Effector memory CD8-positive, alpha-beta T cell (primary cell): ENCODE measurements around the gene SCN1A.
"Not testable (repeated sequence)": the region's sequence is repeated elsewhere in the genome, so short reads cannot be mapped to it uniquely, and the experiment has no call there.

ENCODE experiments used
- ATAC-seq: fragments of 150-1000 bp; cut with Tn5 transposase; replicated peaks from 2 replicates; pipeline ENCODE4 v1.10.0; 2021; ENCODE audit warnings: mild to moderate bottlenecking, moderate library complexity
- DNase-seq, 3 experiments: peaks; one replicate each; pipeline ENCODE4 v3.0.0; 2021
- H3K27ac Mint-ChIP-seq, 2 donors: one replicate each; pipeline ENCODE4 v1.8.0; 2022; ENCODE audit warnings: mild to moderate bottlenecking in 2 of 2, mixed read lengths in 2 of 2, moderate library complexity in 2 of 2
- H3K27me3 Mint-ChIP-seq, 2 donors: one replicate each; pipeline ENCODE4 v1.8.0; 2022; ENCODE audit warnings: mixed read lengths in 2 of 2
- H3K36me3 Mint-ChIP-seq: one replicate; pipeline ENCODE4 v1.8.0; 2022; ENCODE audit warnings: mild to moderate bottlenecking, moderate library complexity, mixed read lengths; ENCODE audit not compliant: insufficient read depth
- H3K4me1 Mint-ChIP-seq, 2 donors: one replicate each; pipeline ENCODE4 v1.8.0; 2022; ENCODE audit warnings: low read depth in 2 of 2, mixed read lengths in 2 of 2
- H3K4me3 Mint-ChIP-seq, 2 donors: one replicate each; pipeline ENCODE4 v1.8.0; 2022; ENCODE audit warnings: mild to moderate bottlenecking in 2 of 2, mixed read lengths in 2 of 2, moderate library complexity in 2 of 2
- H3K9me3 Mint-ChIP-seq, 2 donors: one replicate each; pipeline ENCODE4 v1.8.0; 2022; ENCODE audit warnings: mixed read lengths in 2 of 2

Gene SCN1A

DNA sequence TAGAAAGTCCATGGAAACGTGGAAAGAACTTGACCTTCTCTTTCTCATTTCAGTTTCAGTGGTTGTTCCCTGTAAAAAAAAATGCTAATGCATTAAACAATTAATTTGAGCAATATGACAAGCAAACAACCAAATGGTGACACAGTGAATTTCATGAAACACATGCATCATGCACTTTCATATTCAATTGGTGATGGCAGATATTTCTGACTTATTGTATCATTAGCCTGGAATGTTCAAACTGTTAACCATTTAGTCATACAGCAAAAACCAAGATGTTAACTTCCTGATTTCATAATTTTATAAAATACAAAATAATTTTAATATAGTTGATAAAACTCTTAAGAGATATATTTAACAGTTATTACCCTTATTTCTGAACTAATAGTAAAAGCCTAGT, 85.5 kb downstream of the SCN1A start:
- Mint-ChIP-seq H3K27me3 (peaks cover 0 to 6% of the 10 kb centered on the region in 2 donors), H3K9me3 (peaks cover 0 to 2% of the 10 kb centered on the region in 2 donors), H3K36me3 (peaks cover 2% of the 10 kb centered on the region), H3K27ac (no peak overlapping the region), H3K4me3 (no peak overlapping the region), H3K4me1 (no peaks in the 10 kb centered on the region)
- ATAC-seq (no peak), DNase-seq (no peak)

DNA sequence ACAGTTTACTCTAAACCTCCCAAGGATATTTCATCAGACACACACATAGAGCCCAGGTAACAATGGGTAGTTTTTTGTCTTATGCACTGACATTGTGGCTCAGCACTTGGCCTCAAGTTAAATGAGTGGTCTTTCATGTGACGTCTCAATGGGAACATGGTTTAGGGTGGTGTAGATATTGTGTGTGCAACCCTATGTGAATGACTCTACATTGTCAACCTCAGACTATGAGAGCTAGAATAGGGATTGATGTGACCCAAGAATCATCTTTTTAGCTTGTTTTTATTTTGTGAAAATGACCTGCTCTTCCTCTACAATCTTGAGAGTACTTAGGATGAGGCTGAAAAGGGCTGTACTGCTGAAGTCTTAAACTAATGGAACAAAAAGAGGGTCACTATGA, 86.2 kb downstream of the SCN1A start:
- Mint-ChIP-seq H3K27me3 (peaks cover 0 to 6% of the 10 kb centered on the region in 2 donors), H3K9me3 (peaks cover 0 to 2% of the 10 kb centered on the region in 2 donors), H3K4me3 (no peak overlapping the region), H3K36me3 (peaks cover 2% of the 10 kb centered on the region), H3K4me1 (no peaks in the 10 kb centered on the region), H3K27ac (no peak overlapping the region)
- ATAC-seq: no peak
- DNase-seq: no peak

- Mint-ChIP-seq H3K36me3 (no peaks in the 10 kb centered on the region), H3K9me3 (no peaks in the 10 kb centered on the region), H3K4me3 (no peak overlapping the region), H3K4me1 (no peaks in the 10 kb centered on the region), H3K27ac (no peak overlapping the region), H3K27me3 (peaks cover 7 to 14% of the 10 kb centered on the region in 2 donors)
- DNase-seq: no peak
- no peak for ATAC-seq
These were observed 95.5 kb downstream of the SCN1A start for GRCh38 chr2:166032361-166032760.

DNA sequence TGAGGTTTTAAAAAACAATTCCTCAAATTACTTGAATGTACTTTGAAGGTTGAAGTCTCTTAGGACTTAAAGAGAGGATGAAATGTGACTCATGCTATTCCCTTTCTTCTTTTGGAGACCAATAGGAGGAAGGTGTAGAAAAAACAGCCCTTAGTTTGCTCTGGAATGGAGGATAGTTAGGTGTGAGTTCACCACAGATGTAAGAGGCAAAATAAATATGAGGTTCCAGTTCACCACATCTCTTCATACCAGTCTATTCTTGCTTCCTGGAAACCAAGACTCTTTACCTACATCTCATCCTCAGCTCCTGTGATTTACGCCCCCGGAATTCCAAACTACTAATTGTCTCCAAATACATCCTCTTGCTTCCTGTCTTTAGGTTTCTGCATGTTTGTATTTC, 96.8 kb downstream of the SCN1A start:
- DNase-seq: no peak
- Mint-ChIP-seq H3K36me3 (no peaks in the 10 kb centered on the region), H3K4me1 (no peaks in the 10 kb centered on the region), H3K27me3 (peaks cover 7 to 14% of the 10 kb centered on the region in 2 donors), H3K4me3 (no peak overlapping the region), H3K27ac (no peak overlapping the region), H3K9me3 (no peaks in the 10 kb centered on the region)
- no peak for ATAC-seq

- Mint-ChIP-seq H3K36me3 (no peaks in the 10 kb centered on the region), H3K4me1 (no peaks in the 10 kb centered on the region), H3K4me3 (no peak overlapping the region), H3K27me3 (peaks cover 7 to 14% of the 10 kb centered on the region in 2 donors), H3K9me3 (no peaks in the 10 kb centered on the region), H3K27ac (no peak overlapping the region)
- ATAC-seq (no peak), DNase-seq (no peak)
These were observed 102.5 kb downstream of the SCN1A start for GRCh38 chr2:166025313-166025712.

DNA sequence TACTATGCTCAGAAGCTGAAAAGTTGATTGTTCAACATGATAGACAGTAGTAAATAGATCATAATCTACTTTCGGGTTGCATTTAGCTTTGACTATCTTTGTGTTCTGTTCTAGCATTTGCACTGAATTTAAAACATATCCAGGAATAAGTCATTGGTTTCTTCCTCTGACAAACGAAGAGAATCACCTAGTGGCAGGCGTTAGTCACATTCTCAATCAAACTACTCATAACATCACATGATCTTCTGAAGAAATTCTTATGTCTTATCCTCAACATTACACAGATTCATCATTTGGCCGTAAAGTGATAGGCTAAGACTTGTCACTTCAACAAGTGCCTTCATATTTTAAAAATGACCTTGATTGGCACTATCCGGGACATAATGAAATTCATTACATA, 110.6 kb downstream of the SCN1A start:
- peaks cover 0 to 9% of the 10 kb centered on the region in 2 donors for H3K27me3 Mint-ChIP-seq
- DNase-seq (no peak), ATAC-seq (no peak)
- peaks cover 3% of the 10 kb centered on the region for H3K36me3 Mint-ChIP-seq
- no peak overlapping the region for H3K4me3 Mint-ChIP-seq
- no peaks in the 10 kb centered on the region for H3K9me3 Mint-ChIP-seq
- H3K4me1 Mint-ChIP-seq: no peaks in the 10 kb centered on the region
- H3K27ac Mint-ChIP-seq: no peak overlapping the region

- H3K36me3 Mint-ChIP-seq: no peaks in the 10 kb centered on the region
- no peak for DNase-seq
- no peaks in the 10 kb centered on the region for H3K4me1 Mint-ChIP-seq
- H3K27ac Mint-ChIP-seq: no peak overlapping the region
- no peak overlapping the region for H3K4me3 Mint-ChIP-seq
- peaks cover 0 to 9% of the 10 kb centered on the region in 2 donors for H3K27me3 Mint-ChIP-seq
- no peak for ATAC-seq
- H3K9me3 Mint-ChIP-seq: no peaks in the 10 kb centered on the region
These were observed 113.9 kb downstream of the SCN1A start for GRCh38 chr2:166013878-166014277.

DNA sequence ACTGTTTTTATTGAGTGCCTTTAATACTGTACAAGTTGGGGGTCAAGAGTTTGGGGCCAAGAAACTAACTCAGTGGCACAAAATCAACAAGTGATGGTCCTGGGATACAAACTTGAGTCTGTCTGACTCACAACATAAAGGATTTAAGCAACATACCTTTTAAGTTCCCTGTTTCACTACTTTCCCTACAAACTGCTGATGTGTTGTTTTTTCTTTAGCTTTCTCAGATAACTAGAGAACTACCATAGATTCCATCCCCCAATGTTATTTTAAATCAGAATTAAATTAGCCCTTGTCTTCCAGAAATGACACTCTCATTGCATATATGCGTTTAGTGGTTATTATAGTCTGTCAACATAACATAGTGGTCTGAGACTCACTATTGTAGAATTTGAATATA, 116.2 kb downstream of the SCN1A start:
- Mint-ChIP-seq H3K9me3 (no peaks in the 10 kb centered on the region), H3K4me3 (no peak overlapping the region), H3K27ac (no peak overlapping the region), H3K36me3 (no peaks in the 10 kb centered on the region), H3K4me1 (no peaks in the 10 kb centered on the region), H3K27me3 (peaks cover 0 to 12% of the 10 kb centered on the region in 2 donors)
- ATAC-seq (no peak), DNase-seq (no peak)

DNA sequence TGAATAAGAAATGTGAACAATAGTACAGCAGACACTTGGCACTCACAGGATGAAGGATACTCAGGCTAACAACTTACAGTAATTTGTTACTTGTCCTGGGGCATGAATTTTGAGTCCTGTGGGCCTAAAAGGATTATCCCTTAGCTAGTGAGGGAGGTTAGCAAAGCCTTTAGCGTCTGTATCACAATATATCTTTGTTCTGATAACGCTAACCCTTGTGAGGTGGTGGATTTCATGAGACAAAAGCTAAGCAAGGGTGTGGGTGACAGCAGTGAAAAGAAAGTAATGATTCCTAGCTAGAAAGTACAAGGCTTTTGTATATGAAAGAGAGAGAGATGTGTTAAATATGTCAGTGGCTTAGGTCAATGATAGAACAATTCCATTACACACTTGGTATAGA, 127.4 kb downstream of the SCN1A start:
- H3K9me3 Mint-ChIP-seq: no peaks in the 10 kb centered on the region
- no peak for DNase-seq

GRCh38 chr2:165990846-165991245, 137.0 kb downstream of the SCN1A start:
- peaks cover 24 to 41% of the 10 kb centered on the region in 2 donors for H3K27me3 Mint-ChIP-seq
- H3K27ac Mint-ChIP-seq: no peak overlapping the region
- H3K36me3 Mint-ChIP-seq: no peaks in the 10 kb centered on the region
- no peaks in the 10 kb centered on the region for H3K4me1 Mint-ChIP-seq
- ATAC-seq: no peak
- H3K4me3 Mint-ChIP-seq: no peak overlapping the region
- H3K9me3 Mint-ChIP-seq: no peaks in the 10 kb centered on the region
- DNase-seq: no peak

More for the DNA sequence above, 127.4 kb downstream of the SCN1A start:
- Mint-ChIP-seq H3K27me3 (peaks cover 15 to 19% of the 10 kb centered on the region in 2 donors), H3K4me1 (no peaks in the 10 kb centered on the region), H3K27ac (no peak overlapping the region), H3K36me3 (no peaks in the 10 kb centered on the region), H3K4me3 (no peak overlapping the region)
- no peak for ATAC-seq

- Mint-ChIP-seq H3K27me3 (peaks cover 29 to 42% of the 10 kb centered on the region in 2 donors), H3K4me3 (no peak overlapping the region), H3K4me1 (no peaks in the 10 kb centered on the region), H3K9me3 (no peaks in the 10 kb centered on the region), H3K36me3 (no peaks in the 10 kb centered on the region), H3K27ac (no peak overlapping the region)
- ATAC-seq: no peak
- DNase-seq: no peak
These were observed 138.0 kb downstream of the SCN1A start for GRCh38 chr2:165989851-165990250.

GRCh38 chr2:165985120-165985519, 142.7 kb downstream of the SCN1A start:
- DNase-seq: no peak
- Mint-ChIP-seq H3K4me1 (no peaks in the 10 kb centered on the region), H3K4me3 (no peak overlapping the region), H3K36me3 (no peaks in the 10 kb centered on the region), H3K27me3 (peaks cover 45 to 54% of the 10 kb centered on the region in 2 donors), H3K9me3 (no peaks in the 10 kb centered on the region), H3K27ac (no peak overlapping the region)
- ATAC-seq: no peak

GRCh38 chr2:165972161-165972560, 155.7 kb downstream of the SCN1A start:
- not testable (repeated sequence) for H3K9me3 Mint-ChIP-seq

DNA sequence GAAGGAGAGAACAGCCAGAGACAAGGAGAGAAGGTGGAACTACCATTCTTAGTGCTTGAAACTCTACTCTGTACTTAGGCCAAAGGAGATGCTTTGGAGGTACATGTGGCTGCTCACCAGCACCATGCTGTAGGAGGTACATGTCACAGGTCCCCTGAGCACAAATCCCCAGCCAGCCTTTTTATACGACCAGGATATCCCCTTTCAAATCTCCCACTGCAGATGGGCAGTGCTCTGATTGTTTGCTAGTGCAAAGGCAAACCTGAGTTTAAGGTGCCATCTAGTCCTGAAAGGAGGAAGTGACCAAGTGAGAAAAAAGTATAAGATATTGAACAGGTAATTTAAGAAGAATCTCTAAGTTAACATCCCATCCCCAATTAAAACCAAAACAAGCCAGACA, 157.2 kb downstream of the SCN1A start:
- ATAC-seq (no peak), DNase-seq (no peak)
- H3K9me3 Mint-ChIP-seq: no peaks in the 10 kb centered on the region
- H3K27me3 Mint-ChIP-seq: peaks cover 52 to 63% of the 10 kb centered on the region in 2 donors
- H3K36me3 Mint-ChIP-seq: no peaks in the 10 kb centered on the region
- no peak overlapping the region for H3K4me3 Mint-ChIP-seq
- H3K4me1 Mint-ChIP-seq: no peaks in the 10 kb centered on the region
- H3K27ac Mint-ChIP-seq: no peak overlapping the region

More at GRCh38 chr2:165972161-165972560, 155.7 kb downstream of the SCN1A start:
- not testable (repeated sequence) for DNase-seq, H3K36me3 Mint-ChIP-seq, H3K4me1 Mint-ChIP-seq, H3K27ac Mint-ChIP-seq, H3K4me3 Mint-ChIP-seq, ATAC-seq
- peaks cover 58 to 59% of the 10 kb centered on the region in 2 donors for H3K27me3 Mint-ChIP-seq

GRCh38 chr2:165969227-165969626, 158.6 kb downstream of the SCN1A start:
- no peak overlapping the region for H3K27ac Mint-ChIP-seq
- no peaks in the 10 kb centered on the region for H3K36me3 Mint-ChIP-seq
- peaks cover 49 to 70% of the 10 kb centered on the region in 2 donors for H3K27me3 Mint-ChIP-seq
- no peak overlapping the region for H3K4me3 Mint-ChIP-seq
- H3K9me3 Mint-ChIP-seq: no peaks in the 10 kb centered on the region
- no peak for DNase-seq
- no peaks in the 10 kb centered on the region for H3K4me1 Mint-ChIP-seq
- no peak for ATAC-seq
